Esophagus (tissue), 2 donors: ENCODE data around the gene KCTD17. TPM values are rescaled to one million over a fixed set of nuclear protein-coding genes. Genes with fewer than 3 reads are reported as not detected.

ENCODE experiments used
- H3K27ac ChIP-seq, 2 donors: one replicate each; pipeline ENCODE4 v1.5.1; 2013; ENCODE audit warnings: low read depth in 2 of 2, mild to moderate bottlenecking in 2 of 2, inconsistent platforms in 1 of 2, low read length in 1 of 2, moderate library complexity in 1 of 2
- H3K27me3 ChIP-seq, 2 donors: one replicate each; pipeline ENCODE4 v1.6.1; 2013; ENCODE audit warnings: low read length in 2 of 2, control low read depth in 1 of 2, mild to moderate bottlenecking in 1 of 2; ENCODE audit not compliant: insufficient read depth in 2 of 2, control insufficient read depth in 1 of 2
- H3K36me3 ChIP-seq, 2 donors: one replicate each; pipeline ENCODE4 v1.6.1; 2013; ENCODE audit warnings: low read length in 1 of 2; ENCODE audit not compliant: control insufficient read depth in 2 of 2, insufficient read depth in 2 of 2
- H3K4me1 ChIP-seq, 2 donors: one replicate each; pipeline ENCODE4 v1.6.1; 2013; ENCODE audit warnings: low read length in 1 of 2; ENCODE audit not compliant: control insufficient read depth in 2 of 2, insufficient read depth in 2 of 2
- H3K4me3 ChIP-seq, 2 donors: one replicate each; pipeline ENCODE4 v1.5.1; 2013; ENCODE audit warnings: low read length in 2 of 2, mild to moderate bottlenecking in 2 of 2, low read depth in 1 of 2, moderate library complexity in 1 of 2
- H3K9me3 ChIP-seq, 2 donors: one replicate each; pipeline ENCODE4 v1.6.1; 2013; ENCODE audit warnings: mild to moderate bottlenecking in 2 of 2, low read depth in 1 of 2, low read length in 1 of 2, moderate library complexity in 1 of 2; ENCODE audit not compliant: control insufficient read depth in 2 of 2, insufficient read depth in 1 of 2
- WGBS, 2 donors: extraction: QIAGEN DNeasy Blood & Tissue Kit; methylation state at CpG; one replicate each; pipeline ENCODE4 v1.1.7; 2013; 5-methylcytosine and 5-hydroxymethylcytosine counted together
- polyA plus RNA-seq, 2 donors: library from polyadenylated mRNA; stranded (reverse); fragments of 200-250 nt; gene quantifications; one replicate each; pipeline ENCODE4 v1.2.3, GENCODE V29; 2013
- donor health status: healthy with polysubstance abuse.
- donor health status: Bipolar disorder and iron deficiency.

KCTD17 gene
- polyA plus RNA-seq, 2 donors = 6.7 to 7.4 TPM

DNA sequence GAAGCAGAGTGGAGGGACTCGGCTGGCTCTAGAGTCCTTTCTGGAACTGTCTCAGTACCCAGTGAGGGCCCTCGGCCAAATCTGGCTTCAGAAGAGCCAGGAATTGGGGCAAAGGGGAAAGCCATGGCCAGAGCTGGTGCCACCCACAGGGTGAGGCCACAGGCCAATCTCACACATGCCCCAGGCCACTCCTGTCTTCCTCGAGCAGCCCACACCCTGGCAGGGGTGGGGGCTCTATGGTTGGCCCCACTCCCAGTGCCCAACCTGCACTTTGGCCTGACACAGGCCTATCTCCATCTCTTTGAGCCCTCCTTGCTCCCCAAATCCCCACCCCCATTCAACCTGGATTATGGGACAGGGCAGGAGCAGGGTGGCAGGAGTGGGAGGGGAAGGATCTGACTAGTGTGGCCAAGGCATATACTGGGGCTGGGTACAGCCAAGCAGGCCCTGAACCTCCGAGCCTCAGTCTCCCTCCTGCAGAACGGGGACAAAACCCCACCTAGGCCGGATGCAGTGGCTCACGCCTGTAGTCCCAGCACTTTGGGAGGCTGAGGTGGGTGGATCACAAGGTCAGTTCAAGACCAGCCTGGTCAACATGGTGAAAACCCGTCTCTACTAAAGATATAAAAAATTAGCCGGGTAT, 39.2 kb upstream of the KCTD17 start:
- Histone ChIP-seq H3K27ac (peak overlapping the region in 1 of 2 donors; percentile 63), H3K36me3 (peaks cover 0 to 2% of the 10 kb centered on the region in 2 donors), H3K27me3 (no peaks in the 10 kb centered on the region), H3K4me1 (peaks cover 18 to 20% of the 10 kb centered on the region in 2 donors), H3K9me3 (no peaks in the 10 kb centered on the region), H3K4me3 (no peak overlapping the region)
- whole genome bisulfite sequencing, 2 donors = 76 to 77% methylated on average over 9 of the region's 9 CpGs

DNA sequence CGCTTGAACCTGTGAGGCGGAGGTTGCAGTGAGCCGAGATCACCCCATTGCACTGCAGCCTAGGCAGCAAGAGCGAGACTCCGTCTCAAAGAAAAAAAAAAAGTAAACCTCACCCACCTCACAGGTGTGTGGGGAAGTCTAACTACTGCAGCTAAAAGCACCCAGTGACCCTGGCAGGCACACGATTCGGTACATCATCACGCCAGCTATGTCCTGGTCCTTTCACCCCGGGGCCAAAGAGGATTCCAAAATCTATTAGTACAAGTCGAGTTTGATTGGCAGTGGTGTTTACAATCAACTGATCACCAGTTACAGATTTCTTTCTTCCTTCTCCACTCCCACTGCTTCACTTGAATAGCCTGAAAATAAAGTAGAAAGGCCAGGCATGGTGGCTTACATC, 38.6 kb upstream of the KCTD17 start:
- Histone ChIP-seq H3K4me3 (no peak overlapping the region), H3K36me3 (peaks cover 0 to 6% of the 10 kb centered on the region in 2 donors), H3K27me3 (no peaks in the 10 kb centered on the region), H3K27ac (peak overlapping the region; percentile 9 to 63), H3K9me3 (no peaks in the 10 kb centered on the region), H3K4me1 (peaks cover 18% of the 10 kb centered on the region in 2 donors)
- WGBS, 2 donors = 68 to 72% methylated on average over 10 of the region's 10 CpGs

DNA sequence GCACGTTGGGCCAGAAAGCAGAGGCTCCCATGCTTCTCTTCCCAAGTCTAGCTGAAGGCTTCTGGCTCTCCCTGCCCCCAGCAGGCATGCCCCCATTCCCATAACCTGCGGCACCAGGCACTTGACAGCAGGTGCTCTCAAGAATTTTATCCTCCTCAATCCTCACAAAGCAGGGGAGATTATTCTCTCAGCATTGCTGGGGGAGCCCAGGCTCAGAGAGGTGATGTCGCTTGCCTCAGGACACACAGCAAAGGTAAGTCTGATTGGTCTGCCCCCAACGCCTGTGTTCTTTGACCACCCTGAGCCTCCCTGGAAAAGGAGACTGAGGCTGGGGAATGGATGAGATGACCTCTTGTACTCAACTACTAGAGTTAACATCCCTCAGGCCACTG, 37.1 kb upstream of the KCTD17 start:
- H3K9me3 ChIP-seq = no peaks in the 10 kb centered on the region
- peaks cover 18 to 25% of the 10 kb centered on the region in 2 donors for H3K4me1 ChIP-seq
- H3K36me3 ChIP-seq = peaks cover 0 to 10% of the 10 kb centered on the region in 2 donors
- peak overlapping the region; percentile 17 to 61 for H3K27ac ChIP-seq
- no peak overlapping the region for H3K4me3 ChIP-seq
- 78 to 84% methylated on average over 4 of the region's 4 CpGs for WGBS, 2 donors
- H3K27me3 ChIP-seq = no peaks in the 10 kb centered on the region

DNA sequence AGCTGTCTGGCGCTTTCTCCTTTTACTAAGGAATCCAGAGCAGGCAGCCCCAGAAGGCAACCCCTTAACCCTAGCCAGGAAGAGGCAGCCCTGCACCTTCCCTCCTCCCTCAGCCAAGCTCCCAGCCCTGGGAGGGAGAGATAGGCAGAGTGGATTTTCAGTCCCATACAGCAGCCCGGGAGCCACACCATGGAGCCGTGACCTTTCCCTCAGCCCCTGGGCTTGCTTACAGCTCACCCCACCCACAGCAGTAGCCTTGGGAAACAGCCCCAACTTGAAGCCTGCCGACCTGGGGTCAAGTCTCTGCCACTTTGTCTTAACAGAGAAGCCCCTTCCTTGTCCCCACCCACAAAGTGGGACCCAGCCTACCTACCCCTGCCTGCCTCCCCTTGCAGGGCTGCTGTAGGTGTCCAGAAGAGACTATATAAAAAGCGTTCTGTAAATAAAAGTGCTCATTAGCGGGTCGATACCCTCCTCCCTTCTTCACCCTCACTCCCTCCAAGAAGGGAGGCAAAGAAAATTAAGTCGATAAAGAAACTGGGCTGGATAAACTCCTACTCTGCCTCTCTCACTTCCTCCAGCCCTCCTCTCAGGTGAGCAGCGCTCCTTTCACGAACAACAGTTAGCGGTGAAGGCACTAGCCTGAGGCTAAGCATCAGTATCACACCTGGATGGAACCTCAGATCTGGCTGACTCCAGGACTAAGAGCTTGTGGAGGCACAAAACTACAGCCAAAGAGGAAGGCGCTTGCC, 36.5 kb upstream of the KCTD17 start:
- Histone ChIP-seq H3K4me1 (peaks cover 18 to 25% of the 10 kb centered on the region in 2 donors), H3K36me3 (peaks cover 0 to 10% of the 10 kb centered on the region in 2 donors), H3K4me3 (no peak overlapping the region), H3K9me3 (no peaks in the 10 kb centered on the region), H3K27ac (peak overlapping the region; percentile 19 to 61), H3K27me3 (no peaks in the 10 kb centered on the region)
- whole genome bisulfite sequencing, 2 donors = 62 to 68% methylated on average over 12 of the region's 12 CpGs

DNA sequence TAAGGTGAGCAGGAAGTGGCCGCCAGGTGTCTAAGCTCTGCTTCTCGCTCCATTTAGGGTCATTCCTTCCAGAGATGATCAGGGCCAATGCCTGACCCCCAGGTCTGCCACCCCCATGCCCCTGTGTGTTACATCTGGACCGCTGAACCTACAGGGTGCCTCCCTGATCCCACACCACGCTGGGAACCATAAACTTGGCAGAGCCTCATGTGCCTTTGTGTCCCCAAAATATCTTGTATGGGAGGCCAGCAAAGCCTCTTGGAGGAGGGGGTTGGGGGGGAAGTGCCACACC, 36.0 kb upstream of the KCTD17 start:
- no peaks in the 10 kb centered on the region for H3K9me3 ChIP-seq
- H3K4me1 ChIP-seq = peaks cover 18 to 25% of the 10 kb centered on the region in 2 donors
- 77 to 84% methylated on average over 4 of the region's 4 CpGs for WGBS, 2 donors
- H3K27me3 ChIP-seq = no peaks in the 10 kb centered on the region
- peak overlapping the region in 1 of 2 donors; percentile 61 for H3K27ac ChIP-seq
- H3K36me3 ChIP-seq = peaks cover 0 to 10% of the 10 kb centered on the region in 2 donors
- no peak overlapping the region for H3K4me3 ChIP-seq

DNA sequence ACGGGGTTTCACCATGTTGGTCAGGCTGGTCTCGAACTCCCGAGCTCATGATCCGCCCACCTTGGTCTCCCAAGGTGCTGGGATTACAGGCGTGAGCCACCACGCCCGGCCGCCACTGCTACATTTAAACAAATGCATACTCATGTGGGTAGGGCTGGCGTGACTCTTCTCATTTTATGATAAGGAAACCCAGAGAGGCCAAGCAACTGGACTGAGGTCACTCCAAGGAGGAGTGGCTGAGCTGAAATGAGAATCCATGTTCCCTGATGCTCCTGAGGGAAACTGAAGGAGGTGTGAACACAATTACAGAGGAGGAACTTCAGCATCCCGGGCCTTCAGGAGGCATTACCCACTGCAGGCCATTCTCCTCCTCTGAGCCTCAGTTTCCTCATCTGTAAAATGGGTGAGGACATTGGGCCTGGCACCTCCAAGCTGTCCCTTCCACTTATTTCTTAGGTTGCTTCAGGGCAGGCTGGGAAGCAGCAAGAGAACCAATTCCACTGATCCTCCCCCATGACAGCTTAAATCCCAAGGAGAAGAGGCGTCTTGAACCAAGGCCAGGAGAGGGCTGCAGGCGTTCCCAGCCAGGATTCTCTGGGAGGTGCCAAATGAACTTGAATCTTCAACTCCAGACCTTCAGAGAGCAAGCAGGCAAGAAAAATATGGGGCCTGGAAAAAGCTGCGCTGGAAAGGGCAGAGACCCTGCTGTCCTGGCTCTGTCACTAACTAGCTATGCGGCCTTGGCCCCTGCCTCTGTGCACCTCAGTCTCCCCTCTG, 35.2 kb upstream of the KCTD17 start:
- no peak overlapping the region for H3K4me3 ChIP-seq
- peak overlapping the region in 1 of 2 donors; percentile 50 for H3K27ac ChIP-seq
- H3K27me3 ChIP-seq = no peaks in the 10 kb centered on the region
- no peaks in the 10 kb centered on the region for H3K9me3 ChIP-seq
- peaks cover 0 to 10% of the 10 kb centered on the region in 2 donors for H3K36me3 ChIP-seq
- H3K4me1 ChIP-seq = peaks cover 18 to 24% of the 10 kb centered on the region in 2 donors
- WGBS, 2 donors = 74 to 83% methylated on average over 14 of the region's 14 CpGs

DNA sequence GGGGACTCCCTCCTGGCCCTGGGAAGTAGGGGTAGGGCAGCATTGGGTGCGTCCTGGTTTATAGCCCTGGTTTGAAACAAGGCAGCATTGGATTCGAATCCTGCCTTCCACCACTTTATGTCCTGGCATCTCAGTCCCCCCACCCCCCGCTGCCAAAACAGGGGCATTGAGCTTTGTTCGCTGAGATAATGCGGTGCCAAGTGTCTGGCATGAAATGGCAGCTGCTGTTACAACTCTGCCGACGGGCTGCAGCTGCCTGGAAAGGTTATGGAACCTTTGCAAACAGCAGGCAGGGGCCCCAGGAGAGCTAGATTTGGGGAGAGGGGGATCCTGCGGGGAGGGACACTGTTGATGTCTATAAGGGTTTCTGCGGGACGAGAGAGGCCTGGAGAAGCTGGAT, 34.2 kb upstream of the KCTD17 start:
- peaks cover 12 to 23% of the 10 kb centered on the region in 2 donors for H3K4me1 ChIP-seq
- no peaks in the 10 kb centered on the region for H3K9me3 ChIP-seq
- WGBS, 2 donors = 68 to 89% methylated on average over 10 of the region's 10 CpGs
- H3K4me3 ChIP-seq = no peak overlapping the region
- H3K36me3 ChIP-seq = peaks cover 0 to 10% of the 10 kb centered on the region in 2 donors
- H3K27me3 ChIP-seq = no peaks in the 10 kb centered on the region
- H3K27ac ChIP-seq = no peak overlapping the region

DNA sequence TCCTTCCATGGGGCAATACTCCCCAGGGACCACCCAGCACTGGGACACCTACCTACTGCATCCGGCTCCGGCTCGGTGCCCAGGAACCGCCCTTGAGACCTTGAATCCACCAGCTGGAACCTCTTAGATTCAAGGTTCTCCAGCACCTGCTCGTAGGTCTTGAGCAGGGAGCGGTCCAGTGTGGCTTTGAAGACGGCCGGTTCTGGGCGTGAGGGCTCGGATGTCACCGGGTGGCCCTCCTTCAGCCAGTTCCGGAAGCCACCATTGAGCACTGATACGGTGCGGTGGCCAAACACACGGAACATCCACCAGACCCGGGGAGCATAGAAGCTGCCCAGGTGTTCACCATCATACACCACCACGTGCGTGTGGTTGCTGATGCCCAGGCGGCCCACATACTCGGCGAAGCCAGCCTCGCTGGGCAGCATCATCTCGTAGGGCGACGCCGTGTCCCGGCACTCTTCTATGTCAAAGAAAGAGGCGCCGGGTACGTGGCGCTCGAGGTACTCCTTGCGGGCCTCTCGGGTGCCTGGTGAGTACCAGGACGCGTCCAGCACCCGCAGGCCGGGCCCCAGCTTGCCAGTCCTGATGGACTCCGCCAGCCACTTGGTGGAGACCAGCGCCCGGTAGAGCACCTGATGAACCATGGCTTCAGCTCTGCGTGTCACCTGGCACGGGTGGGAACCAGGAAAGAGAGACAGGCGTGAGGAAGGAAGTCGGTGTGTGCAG, 33.3 kb upstream of the KCTD17 start:
- no peaks in the 10 kb centered on the region for H3K9me3 ChIP-seq
- 58 to 66% methylated on average over 45 of the region's 45 CpGs for WGBS, 2 donors
- peaks cover 0 to 10% of the 10 kb centered on the region in 2 donors for H3K36me3 ChIP-seq
- H3K27ac ChIP-seq = peak overlapping the region; percentile 93 to 95
- no peaks in the 10 kb centered on the region for H3K27me3 ChIP-seq
- H3K4me3 ChIP-seq = peak overlapping the region; percentile 82 to 83
- peaks cover 9 to 25% of the 10 kb centered on the region in 2 donors for H3K4me1 ChIP-seq

DNA sequence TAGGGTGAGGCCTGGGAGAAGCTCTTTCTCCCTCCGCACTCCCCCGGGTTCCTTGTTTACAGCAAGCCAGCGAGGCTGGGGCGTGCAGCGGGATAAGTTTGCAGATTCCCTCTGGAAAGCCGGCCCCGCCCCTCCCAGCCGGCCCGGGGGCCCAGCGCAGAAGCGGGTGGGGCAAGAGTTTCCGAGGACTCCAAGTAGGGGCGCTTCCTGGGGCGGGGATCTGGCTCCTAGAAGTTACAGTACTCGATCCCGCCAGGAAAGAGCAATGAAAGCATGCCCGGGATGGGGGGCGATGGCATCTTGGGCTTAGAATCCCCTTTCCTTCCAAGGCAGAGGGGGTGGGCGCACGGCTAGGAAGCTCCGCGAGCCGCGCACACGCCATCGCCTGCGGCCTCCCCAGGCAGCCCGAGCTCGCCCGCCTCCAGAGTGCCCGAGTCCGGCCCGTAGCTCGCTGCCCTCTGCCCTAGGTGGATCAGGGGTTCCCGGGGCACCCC, 32.7 kb upstream of the KCTD17 start:
- 2 to 3% methylated on average over 29 to 35 of the region's 35 CpGs for WGBS, 2 donors
- Histone ChIP-seq H3K9me3 (no peaks in the 10 kb centered on the region), H3K4me1 (peaks cover 9 to 25% of the 10 kb centered on the region in 2 donors), H3K27ac (peak overlapping the region; percentile 93 to 95), H3K27me3 (no peaks in the 10 kb centered on the region), H3K4me3 (peak overlapping the region; percentile 82 to 83), H3K36me3 (peaks cover 0 to 13% of the 10 kb centered on the region in 2 donors)
